ENCODE data around the gene CDH5.

- TF ChIP-seq CTCF (conservative IDR thresholded peaks at IDR 0.05; ENCODE audit: low read depth, low read length) (no peak), EZH2 (IDR thresholded peaks at IDR 0.05; ENCODE audit: borderline replicate concordance, low read depth, low read length, poor library complexity, severe bottlenecking) (no peak)
These were observed 40.6 kb upstream of the CDH5 start for GRCh38 chr16:66325717-66326376.

All from A673 (cell line).